Common myeloid progenitor, CD34-positive (primary cell): Measurements from ENCODE around the gene TBC1D2.

Source experiments
- CTCF ChIA-PET: fragments of 350-600 bp; sonication (Branson Sonifier 250); formaldehyde crosslinking; loops from one replicate; lab custom pipeline; 2021; ENCODE audit warnings: antibody characterized with exemption; lab: Charles Lee
- POLR2A ChIA-PET: fragments of 350-600 bp; sonication (Branson Sonifier 250); formaldehyde crosslinking; loops from one replicate; lab custom pipeline; 2021; ENCODE audit warnings: antibody characterized with exemption; lab: Charles Lee
- DNase-seq, 3 donors: peaks; one replicate each; pipeline versions ENCODE4 v3.0.0 to v3.0.0-alpha.2; 2013
- H3K27ac ChIP-seq, 2 experiments: 1 replicate in 1 of 2; 2 replicates in 1 of 2; pipeline ENCODE4 v1.7.0; 2013; ENCODE audit warnings: inconsistent platforms in 2 of 2, low read length in 2 of 2, mild to moderate bottlenecking in 2 of 2, low read depth in 1 of 2, moderate library complexity in 1 of 2; ENCODE audit not compliant: severe bottlenecking in 2 of 2, insufficient read depth in 1 of 2, poor library complexity in 1 of 2
- H3K27me3 ChIP-seq, 5 experiments: replicated peaks in 2 of 5; 1 replicate in 3 of 5; 2 replicates in 2 of 5; pipeline versions ENCODE4 v1.6.1 to v1.7.0; 2013; ENCODE audit warnings: low read length in 4 of 5, mild to moderate bottlenecking in 2 of 5, moderate library complexity in 2 of 5, inconsistent platforms in 1 of 5; ENCODE audit not compliant: insufficient read depth in 5 of 5, control insufficient read depth in 4 of 5
- H3K36me3 ChIP-seq, 4 experiments: 1 replicate in 2 of 4; 2 replicates in 2 of 4; pipeline versions ENCODE4 v1.6.1 to v1.7.0; 2013; ENCODE audit warnings: low read length in 3 of 4, control low read depth in 1 of 4, mild to moderate bottlenecking in 1 of 4; ENCODE audit not compliant: control insufficient read depth in 4 of 4, insufficient read depth in 4 of 4
- H3K4me1 ChIP-seq, 4 experiments: 1 replicate in 3 of 4; 2 replicates in 1 of 4; pipeline versions ENCODE4 v1.6.1 to v1.7.1; 2013; ENCODE audit warnings: low read length in 3 of 4, mild to moderate bottlenecking in 3 of 4, control low read depth in 1 of 4, inconsistent platforms in 1 of 4, moderate library complexity in 1 of 4; ENCODE audit not compliant: control insufficient read depth in 4 of 4, insufficient read depth in 4 of 4; ENCODE audit errors: control extremely low read depth in 1 of 4
- H3K4me3 ChIP-seq, 7 experiments: 1 replicate in 4 of 7; 2 replicates in 3 of 7; pipeline versions ENCODE4 v1.5.1 to v1.7.0; 2013; ENCODE audit warnings: mild to moderate bottlenecking in 7 of 7, low read length in 6 of 7, moderate library complexity in 6 of 7, inconsistent platforms in 2 of 7, low read depth in 2 of 7, control low read depth in 1 of 7; ENCODE audit not compliant: insufficient read depth in 4 of 7, control insufficient read depth in 1 of 7; ENCODE audit errors: extremely low read depth in 1 of 7
- H3K9me3 ChIP-seq, 5 experiments: 1 replicate in 4 of 5; 2 replicates in 1 of 5; pipeline versions ENCODE4 v1.6.1 to v1.7.1; 2013; ENCODE audit warnings: low read length in 4 of 5, mild to moderate bottlenecking in 2 of 5, inconsistent platforms in 1 of 5, low read depth in 1 of 5, moderate library complexity in 1 of 5; ENCODE audit not compliant: control insufficient read depth in 4 of 5, insufficient read depth in 2 of 5; ENCODE audit errors: control extremely low read depth in 1 of 5
- WGBS: methylation state at CpG from one replicate; pipeline ENCODE4 v1.1.5; 2013; ENCODE audit not compliant: insufficient coverage; 5-methylcytosine and 5-hydroxymethylcytosine counted together

The TBC1D2 gene

GRCh38 chr9:98159790-98160189, 95.7 kb downstream of the TBC1D2 start:
- DNase-seq, result no peak
- Histone ChIP-seq H3K4me1 (peaks cover 0 to under 1% (median 0%) of the 10 kb centered on the region in 4 experiments), H3K27ac (no peak overlapping the region), H3K36me3 (peaks cover 0 to 4% (median 0%) of the 10 kb centered on the region in 4 experiments), H3K9me3 (no peaks in the 10 kb centered on the region), H3K27me3 (no peaks in the 10 kb centered on the region), H3K4me3 (no peak overlapping the region)
- ChIA-PET POLR2A (interaction anchor here (0.6 kb wide), 2 partner anchors 56 to 226 kb away, joined by 3 to 4 read pairs; no protein-coding TSS in a partner anchor), CTCF (interaction anchor here (2.1 kb wide), 1 partner anchor 38 kb away, joined by 5 read pairs; no protein-coding TSS in a partner anchor)
- WGBS, result 100% methylated on average over 5 of the region's 6 CpGs

GRCh38 chr9:98159301-98159700, 96.1 kb downstream of the TBC1D2 start:
- H3K4me1 ChIP-seq, result no peaks in the 10 kb centered on the region
- ChIA-PET CTCF (interaction anchor here (2.1 kb wide), 1 partner anchor 37 kb away, joined by 5 read pairs; no protein-coding TSS in a partner anchor), POLR2A (interaction anchor here (0.6 kb wide), 2 partner anchors 55 to 226 kb away, joined by 3 to 4 read pairs; no protein-coding TSS in a partner anchor)
- H3K36me3 ChIP-seq, result peaks cover 0 to 4% (median 0%) of the 10 kb centered on the region in 4 experiments
- WGBS, result 92% methylated on average over 5 of the region's 5 CpGs
- DNase-seq, result no peak
- no peak overlapping the region for H3K4me3 ChIP-seq
- H3K27ac ChIP-seq, result no peak overlapping the region
- no peaks in the 10 kb centered on the region for H3K9me3 ChIP-seq
- no peaks in the 10 kb centered on the region for H3K27me3 ChIP-seq

- WGBS, result 84% methylated on average over 2 of the region's 4 CpGs
- POLR2A ChIA-PET, result no interaction called here
- no peak overlapping the region for H3K27ac ChIP-seq
- no peak overlapping the region for H3K4me3 ChIP-seq
- peaks cover 0 to 4% (median 0%) of the 10 kb centered on the region in 4 experiments for H3K36me3 ChIP-seq
- no peaks in the 10 kb centered on the region for H3K27me3 ChIP-seq
- H3K9me3 ChIP-seq, result no peaks in the 10 kb centered on the region
- DNase-seq, result peak in 2 of 3 donors; percentile 28 to 41
- H3K4me1 ChIP-seq, result no peaks in the 10 kb centered on the region
- CTCF ChIA-PET, result interaction anchor here (2.3 kb wide), 1 partner anchor 13 kb away, joined by 7 read pairs; no protein-coding TSS in a partner anchor
These were observed 97.2 kb downstream of the TBC1D2 start for GRCh38 chr9:98158071-98158831.

- WGBS, result 97% methylated on average over 10 of the region's 10 CpGs
- POLR2A ChIA-PET, result interaction anchor here (0.7 kb wide), 1 partner anchor 34 kb away, joined by 3 read pairs; no protein-coding TSS in a partner anchor
- CTCF ChIA-PET, result interaction anchor here (2.3 kb wide), 1 partner anchor 14 kb away, joined by 7 read pairs; no protein-coding TSS in a partner anchor
- H3K27me3 ChIP-seq, result no peaks in the 10 kb centered on the region
- no peak for DNase-seq
- H3K4me1 ChIP-seq, result no peaks in the 10 kb centered on the region
- no peak overlapping the region for H3K27ac ChIP-seq
- no peaks in the 10 kb centered on the region for H3K9me3 ChIP-seq
- no peak overlapping the region for H3K4me3 ChIP-seq
- peaks cover 0 to 4% (median 0%) of the 10 kb centered on the region in 4 experiments for H3K36me3 ChIP-seq
These were observed 98.1 kb downstream of the TBC1D2 start for GRCh38 chr9:98157372-98157771.

GRCh38 chr9:98154678-98155077, 100.8 kb downstream of the TBC1D2 start:
- 100% methylated on average over 1 of the region's 2 CpGs for WGBS
- Histone ChIP-seq H3K27me3 (no peaks in the 10 kb centered on the region), H3K4me3 (no peak overlapping the region), H3K36me3 (peaks cover 0 to 4% (median 0%) of the 10 kb centered on the region in 4 experiments), H3K4me1 (peaks cover 0 to 12% (median 1%) of the 10 kb centered on the region in 4 experiments), H3K9me3 (no peaks in the 10 kb centered on the region), H3K27ac (no peak overlapping the region)
- POLR2A ChIA-PET, result interaction anchor here (0.7 kb wide), 1 partner anchor 74 kb away, joined by 3 read pairs; no protein-coding TSS in a partner anchor
- CTCF ChIA-PET, result no interaction called here
- no peak for DNase-seq

GRCh38 chr9:98152526-98152925, 102.9 kb downstream of the TBC1D2 start:
- no peaks in the 10 kb centered on the region for H3K9me3 ChIP-seq
- CTCF ChIA-PET, result no interaction called here
- no peak for DNase-seq
- H3K27me3 ChIP-seq, result no peaks in the 10 kb centered on the region
- H3K36me3 ChIP-seq, result peaks cover 0 to 4% (median 0%) of the 10 kb centered on the region in 4 experiments
- H3K27ac ChIP-seq, result no peak overlapping the region
- no peak overlapping the region for H3K4me3 ChIP-seq
- POLR2A ChIA-PET, result no interaction called here
- peaks cover 0 to 12% (median 1%) of the 10 kb centered on the region in 4 experiments for H3K4me1 ChIP-seq

GRCh38 chr9:98150721-98151120, 104.7 kb downstream of the TBC1D2 start:
- H3K27ac ChIP-seq, result no peak overlapping the region
- ChIA-PET POLR2A (no interaction called here), CTCF (interaction anchor here (0.8 kb wide), 1 partner anchor 32 kb away, joined by 3 read pairs; the partner anchor contains the start of gene TRIM14)
- DNase-seq, result no peak
- peaks cover 0 to 21% (median 7%) of the 10 kb centered on the region in 4 experiments for H3K4me1 ChIP-seq
- no peak overlapping the region for H3K4me3 ChIP-seq
- no peaks in the 10 kb centered on the region for H3K27me3 ChIP-seq
- no peaks in the 10 kb centered on the region for H3K36me3 ChIP-seq
- WGBS, result 96% methylated on average over 3 of the region's 3 CpGs
- H3K9me3 ChIP-seq, result no peaks in the 10 kb centered on the region
